Spleen (tissue), 11 donors: Measurements from ENCODE around the gene RBM12. TPM values are rescaled to one million over a fixed set of nuclear protein-coding genes. Genes with fewer than 3 reads are reported as not detected.
"Not testable (repeated sequence)": the region's sequence is repeated elsewhere in the genome, so short reads cannot be mapped to it uniquely, and the experiment has no call there.

Source experiments
- DNase-seq: peaks from one replicate; pipeline ENCODE4 v3.0.0-alpha.2; 2020
- H3K27ac ChIP-seq, 8 donors: fragments of 200-600 bp; sonication (generic) in 7 of 8; 1 replicate in 4 of 8; 2 replicates in 4 of 8; pipeline versions ENCODE4 v1.5.0 to v1.8.0; 2016 to 2021; ENCODE audit warnings: inconsistent platforms in 4 of 8, mild to moderate bottlenecking in 4 of 8, moderate library complexity in 1 of 8
- H3K27me3 ChIP-seq, 7 donors: fragments of 200-600 bp; sonication (generic) in 6 of 7; replicated peaks in 1 of 7; 1 replicate in 4 of 7; 2 replicates in 3 of 7; pipeline versions ENCODE4 v1.5.0 to v1.8.0; 2016 to 2021; ENCODE audit warnings: inconsistent platforms in 3 of 7, mild to moderate bottlenecking in 1 of 7
- H3K36me3 ChIP-seq, 6 donors: fragments of 200-600 bp; sonication (generic) in 5 of 6; 1 replicate in 4 of 6; 2 replicates in 2 of 6; pipeline versions ENCODE4 v1.5.0 to v1.8.0; 2016 to 2021; ENCODE audit warnings: inconsistent platforms in 2 of 6
- H3K4me1 ChIP-seq, 6 donors: fragments of 200-600 bp; sonication (generic) in 5 of 6; 1 replicate in 3 of 6; 2 replicates in 3 of 6; pipeline versions ENCODE4 v1.5.0 to v1.8.0; 2016 to 2021; ENCODE audit warnings: inconsistent platforms in 3 of 6
- H3K4me3 ChIP-seq, 8 donors: fragments of 200-600 bp; sonication (generic) in 7 of 8; 1 replicate in 4 of 8; 2 replicates in 4 of 8; pipeline versions ENCODE4 v1.5.0 to v1.8.0; 2016 to 2021; ENCODE audit warnings: inconsistent platforms in 4 of 8, mild to moderate bottlenecking in 4 of 8, moderate library complexity in 2 of 8
- H3K9me3 ChIP-seq, 8 donors: fragments of 200-600 bp; sonication (generic) in 7 of 8; 1 replicate in 4 of 8; 2 replicates in 4 of 8; pipeline versions ENCODE4 v1.5.0 to v1.8.0; 2016 to 2021; ENCODE audit warnings: inconsistent platforms in 4 of 8
- CTCF ChIP-seq, 11 experiments: fragments of 200-600 bp in 7 of 11; fragments of 450-650 bp in 4 of 11; sonication (generic) in 4 of 11; IDR thresholded peaks in 8 of 11; conservative IDR thresholded peaks in 3 of 11; 1 replicate in 7 of 11; 2 replicates in 4 of 11; pipeline versions ENCODE4 v1.4.0 to v1.8.0; 2016 to 2021; ENCODE audit warnings: antibody characterized with exemption in 11 of 11, inconsistent platforms in 4 of 11, mild to moderate bottlenecking in 1 of 11
- POLR2A ChIP-seq, 3 donors: fragments of 450-650 bp; IDR thresholded peaks; one replicate each; pipeline ENCODE4 v1.5.1; 2017; ENCODE audit warnings: antibody characterized with exemption in 3 of 3, mild to moderate bottlenecking in 1 of 3
- POLR2AphosphoS5 ChIP-seq, 3 donors: sonication (generic); formaldehyde crosslinking; IDR thresholded peaks; one replicate each; pipeline ENCODE4 v1.5.1; 2017; ENCODE audit warnings: antibody characterized with exemption in 3 of 3
- WGBS, 5 donors: extraction: QIAGEN DNeasy Blood & Tissue Kit in 3 of 5; methylation state at CpG; one replicate each; pipeline versions ENCODE4 v1.1.5 to v1.1.7; 2013 to 2018; 5-methylcytosine and 5-hydroxymethylcytosine counted together
- intact Hi-C: fragments of 100-400 bp; cut with DNase I; formaldehyde crosslinking; loops from one replicate; pipeline ENCODE4 v1.15.0; 2023; ENCODE audit warnings: low total_unique reads
- polyA plus RNA-seq, 3 donors: library from polyadenylated mRNA; stranded (reverse); fragments of 200-250 nt; gene quantifications; one replicate each; pipeline ENCODE4 v1.2.1, GENCODE V29; 2013
- total RNA-seq, 7 donors: library from RNA; depleted of rRNA in 3 of 7; stranded (reverse); fragments of >200 nt in 3 of 7; fragmentation: NEBNext Ultra II Directional in 4 of 7; extraction: Animal tissue kit (Norgen Biotek cat#: 25700) in 4 of 7; gene quantifications; one replicate each; pipeline versions ENCODE4 v1.1.0 to v1.2.1, GENCODE V29; 2016 to 2021
- donor health status: healthy with polysubstance abuse.
- donor health status: DM: no; HTN: no; CAD: no; lungs with moderate emphysema.
- donor health status: DM: no; HTN: no; CAD: no.
- donor health status: Bipolar disorder and iron deficiency.
- donor health status: healthy.
- donor health status: DM: no; HTN: no; CAD: no.
- donor health status: DM: yes; HTN: yes; CAD: no.

The RBM12 gene
- total and polyA plus RNA-seq, 10 donors: 10.6 to 100 (median 51.4) TPM

GRCh38 chr20:35706591-35707529, 42.2 kb upstream of the RBM12 start:
- H3K9me3 ChIP-seq, H3K4me3 ChIP-seq, intact Hi-C loops, DNase-seq, H3K27ac ChIP-seq, H3K27me3 ChIP-seq: not testable (repeated sequence)
- Histone ChIP-seq H3K36me3 (peaks cover 9 to 100% (median 91%) of the 10 kb centered on the region in 6 donors), H3K4me1 (peaks cover 14 to 83% (median 48%) of the 10 kb centered on the region in 6 donors)
- 91 to 97% (median 96%) methylated on average over 17 of the region's 17 CpGs for WGBS, 5 donors
- peak in 1 of 3 donors; percentile 16 for TF ChIP-seq POLR2AphosphoS5 (IDR thresholded peaks at IDR 0.05)

DNA sequence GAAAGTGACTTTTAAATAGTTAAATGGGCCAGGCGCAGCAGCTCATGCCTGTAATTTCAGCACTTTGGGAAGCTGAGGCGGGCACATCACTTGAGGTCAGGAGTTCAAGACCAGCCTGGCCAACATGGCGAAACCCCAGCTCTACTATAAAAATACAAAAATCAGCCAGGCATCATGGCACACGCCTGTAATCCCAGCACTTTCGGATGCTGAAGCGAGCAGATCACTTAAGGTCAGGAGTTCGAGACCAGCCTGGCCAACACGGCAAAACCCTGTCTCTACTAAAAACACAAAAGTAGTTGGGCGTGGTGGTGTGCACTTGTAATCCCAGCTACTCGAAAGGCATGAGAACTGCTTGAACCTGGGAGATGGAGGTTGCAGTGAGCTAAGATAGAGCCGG, 41.2 kb upstream of the RBM12 start:
- H3K4me3 ChIP-seq, intact Hi-C loops, H3K27me3 ChIP-seq, H3K9me3 ChIP-seq, H3K27ac ChIP-seq: not testable (repeated sequence)
- peaks cover 9 to 83% (median 41%) of the 10 kb centered on the region in 6 donors for H3K4me1 ChIP-seq
- TF ChIP-seq POLR2AphosphoS5 (IDR thresholded peaks at IDR 0.05): peak in 2 of 3 donors; percentile 17 to 43
- DNase-seq: peak; percentile 21
- WGBS, 5 donors: 88 to 97% (median 93%) methylated on average over 11 of the region's 11 CpGs
- peaks cover 9 to 100% (median 86%) of the 10 kb centered on the region in 6 donors for H3K36me3 ChIP-seq

DNA sequence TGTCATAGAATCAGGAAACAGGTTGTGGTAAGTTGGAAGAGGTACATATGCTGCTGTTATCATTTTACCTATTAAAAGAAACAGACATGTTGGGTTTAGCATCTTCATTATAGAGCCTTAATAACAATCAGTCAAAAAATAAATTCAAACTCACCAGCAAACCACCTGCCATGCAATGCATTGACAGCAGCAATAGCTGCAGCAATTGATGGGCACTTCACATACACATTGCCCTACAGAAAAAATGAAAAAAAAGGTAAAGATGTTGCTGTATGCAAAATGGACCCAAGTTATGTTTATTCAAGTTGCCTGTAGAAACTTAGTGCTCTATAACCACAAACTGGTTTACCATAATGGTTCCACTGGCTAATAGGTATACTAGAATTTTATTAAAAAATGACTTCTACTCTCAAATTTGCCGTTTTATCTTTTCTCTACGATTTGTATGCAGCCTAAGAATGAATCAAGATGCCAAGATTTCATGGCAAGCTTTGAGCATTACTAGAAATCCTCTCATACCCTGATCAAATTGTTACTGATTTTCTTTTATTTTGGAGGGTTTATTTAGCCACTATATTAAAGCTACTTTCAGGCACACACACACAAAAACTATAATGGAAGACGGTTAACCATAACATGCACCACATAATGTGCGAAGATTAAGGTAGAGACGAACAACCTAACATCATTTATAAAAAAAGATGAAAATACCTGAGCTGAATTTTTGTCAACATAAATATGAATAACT, 40.0 kb upstream of the RBM12 start:
- H3K4me3 ChIP-seq: no peak overlapping the region
- peaks cover 9 to 92% (median 74%) of the 10 kb centered on the region in 6 donors for H3K36me3 ChIP-seq
- no peak for DNase-seq
- H3K9me3 ChIP-seq: no peaks in the 10 kb centered on the region
- TF ChIP-seq POLR2AphosphoS5 (IDR thresholded peaks at IDR 0.05) (peak in 1 of 3 donors; percentile 52), CTCF (IDR thresholded peaks at IDR 0.05 in 8 of 11, conservative IDR thresholded peaks at IDR 0.05 in 3 of 11) (no peak)
- intact Hi-C loops: no loop called here
- no peaks in the 10 kb centered on the region for H3K27me3 ChIP-seq
- H3K27ac ChIP-seq: no peak overlapping the region
- peaks cover 5 to 83% (median 43%) of the 10 kb centered on the region in 6 donors for H3K4me1 ChIP-seq
- WGBS, 5 donors: 87 to 95% (median 91%) methylated on average over 5 of the region's 5 CpGs

DNA sequence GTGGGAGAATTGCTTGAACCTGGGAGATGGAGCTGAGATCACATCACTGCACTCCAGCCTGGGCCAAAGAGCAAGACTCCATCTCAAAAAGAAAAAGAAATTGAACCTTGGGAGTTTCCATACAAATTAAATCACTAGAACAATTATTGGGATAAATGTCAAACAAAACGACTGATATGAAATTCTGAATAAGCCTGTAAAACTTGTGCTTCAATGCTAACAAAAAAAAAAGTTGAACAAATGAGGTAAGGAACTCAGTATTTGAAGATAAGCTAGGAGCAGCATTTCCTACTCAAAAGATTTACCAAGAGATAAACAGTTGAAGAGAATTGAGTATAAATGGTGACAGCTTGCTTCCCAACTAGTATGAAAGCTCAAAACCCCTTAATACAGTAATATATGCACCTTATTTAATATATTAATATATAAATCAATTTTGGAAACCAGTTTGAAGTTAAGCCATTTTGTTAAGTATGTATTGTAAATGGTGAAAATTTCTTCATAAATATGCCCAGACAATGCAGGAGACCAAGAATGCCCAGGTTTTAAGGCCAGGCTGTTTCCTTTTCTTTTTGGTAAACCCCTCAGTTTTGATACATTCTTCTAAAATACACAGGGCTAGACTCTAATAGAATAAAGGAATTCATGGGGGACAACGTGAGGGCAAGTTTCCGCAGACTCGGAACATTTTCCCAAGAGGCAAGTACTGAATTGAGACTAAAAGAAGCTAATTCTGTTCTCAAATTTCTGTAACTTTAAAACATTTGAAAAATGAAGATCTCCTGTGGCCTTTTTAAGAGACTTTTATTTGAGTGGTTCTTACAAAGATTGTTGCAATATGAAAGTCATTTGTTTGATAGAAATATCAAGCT, 38.4 kb upstream of the RBM12 start:
- Histone ChIP-seq H3K36me3 (peaks cover 9 to 75% (median 65%) of the 10 kb centered on the region in 6 donors), H3K4me3 (no peak overlapping the region), H3K4me1 (peaks cover 9 to 80% (median 39%) of the 10 kb centered on the region in 6 donors), H3K9me3 (no peaks in the 10 kb centered on the region), H3K27ac (peak overlapping the region in 1 of 8 donors; percentile 5), H3K27me3 (no peaks in the 10 kb centered on the region)
- TF ChIP-seq POLR2AphosphoS5 (IDR thresholded peaks at IDR 0.05) (peak in 1 of 3 donors; percentile 10), CTCF (IDR thresholded peaks at IDR 0.05 in 8 of 11, conservative IDR thresholded peaks at IDR 0.05 in 3 of 11) (no peak), POLR2A (IDR thresholded peaks at IDR 0.05) (no peak)
- 68 to 78% (median 72%) methylated on average over 4 of the region's 4 CpGs for WGBS, 5 donors
- no peak for DNase-seq
- intact Hi-C loops: no loop called here
